B cell (primary cell): Measurements from ENCODE around the gene CTPS2. TPM values are rescaled to one million over a fixed set of nuclear protein-coding genes. Genes with fewer than 3 reads are reported as not detected.

Source experiments
- ATAC-seq: fragments of 200-7000 bp; cut with Tn5 transposase; one replicate; pipeline ENCODE4 v1.10.0; 2021; ENCODE audit warnings: low read depth, mild to moderate bottlenecking, moderate number of reproducible peaks, moderate library complexity
- CTCF ChIA-PET: fragments of 350-600 bp; sonication (Branson Sonifier 250); formaldehyde crosslinking; loops from one replicate; lab custom pipeline; 2021; ENCODE audit warnings: antibody characterized with exemption, inconsistent platforms; lab: Charles Lee
- POLR2A ChIA-PET: fragments of 350-600 bp; sonication (Branson Sonifier 250); formaldehyde crosslinking; loops from one replicate; lab custom pipeline; 2021; ENCODE audit warnings: antibody characterized with exemption; lab: Charles Lee
- DNase-seq: peaks from one replicate; pipeline ENCODE4 v3.0.0; 2013
- H2AFZ ChIP-seq: 2 replicates; pipeline ENCODE4 v1.6.1; 2012; ENCODE audit warnings: mild to moderate bottlenecking, low read depth, low read length; ENCODE audit not compliant: insufficient read depth, poor library complexity, severe bottlenecking
- H3K27ac ChIP-seq, 2 donors: 1 replicate in 1 of 2; 2 replicates in 1 of 2; pipeline ENCODE4 v1.5.1; 2012 to 2013; ENCODE audit warnings: low read length in 2 of 2, mild to moderate bottlenecking in 2 of 2, moderate library complexity in 1 of 2
- H3K27me3 ChIP-seq, 4 experiments: fragments of 200-600 bp in 1 of 4; sonication (generic) in 1 of 4; replicated peaks in 1 of 4; 1 replicate in 2 of 4; 2 replicates in 2 of 4; pipeline versions ENCODE4 v1.6.1 to v1.7.0; 2013 to 2016; ENCODE audit warnings: low read length in 3 of 4, mild to moderate bottlenecking in 2 of 4, mixed read lengths in 1 of 4, moderate library complexity in 1 of 4; ENCODE audit not compliant: insufficient read depth in 4 of 4, control insufficient read depth in 3 of 4; ENCODE audit errors: control extremely low read depth in 1 of 4
- H3K36me3 ChIP-seq, 2 experiments: replicated peaks in 1 of 2; 1 replicate in 1 of 2; 2 replicates in 1 of 2; pipeline versions ENCODE4 v1.6.1 to v1.7.1; 2013; ENCODE audit warnings: low read length in 1 of 2; ENCODE audit not compliant: insufficient read depth in 2 of 2, control insufficient read depth in 1 of 2; ENCODE audit errors: control extremely low read depth in 1 of 2, extremely low read depth in 1 of 2
- H3K4me1 ChIP-seq, 2 donors: fragments of 200-600 bp in 1 of 2; sonication (generic) in 1 of 2; 1 replicate in 1 of 2; 2 replicates in 1 of 2; pipeline versions ENCODE4 v1.5.1 to v1.6.1; 2013 to 2017; ENCODE audit warnings: low read length in 2 of 2; ENCODE audit not compliant: control insufficient read depth in 2 of 2, insufficient read depth in 2 of 2
- H3K4me2 ChIP-seq: replicated peaks from 2 replicates; pipeline ENCODE3; 2012; ENCODE audit warnings: mild to moderate bottlenecking, low read depth, low read length; ENCODE audit not compliant: poor library complexity, severe bottlenecking
- H3K4me3 ChIP-seq, 5 experiments: fragments of 200-600 bp in 1 of 5; sonication (generic) in 1 of 5; 1 replicate in 3 of 5; 2 replicates in 2 of 5; pipeline versions ENCODE4 v1.5.1 to v1.7.0; 2011 to 2016; ENCODE audit warnings: low read length in 4 of 5, mild to moderate bottlenecking in 4 of 5, low read depth in 2 of 5, control low read depth in 1 of 5, moderate library complexity in 1 of 5; ENCODE audit not compliant: insufficient read depth in 1 of 5; ENCODE audit errors: control extremely low read depth in 1 of 5, extremely low read depth in 1 of 5
- H3K79me2 ChIP-seq: fragments of 200-600 bp; sonication (generic); one replicate; pipeline ENCODE4 v1.6.0; 2016; ENCODE audit warnings: low read length; ENCODE audit not compliant: control insufficient read depth, insufficient read depth
- H3K9ac ChIP-seq: fragments of 200-600 bp; sonication (generic); 2 replicates; pipeline ENCODE4 v1.6.1; 2017; ENCODE audit warnings: mild to moderate bottlenecking, low read length, moderate library complexity
- H3K9me3 ChIP-seq, 3 donors: one replicate each; pipeline versions ENCODE4 v1.6.1 to v1.7.1; 2013; ENCODE audit warnings: low read length in 2 of 3; ENCODE audit not compliant: control insufficient read depth in 2 of 3, insufficient read depth in 1 of 3; ENCODE audit errors: control extremely low read depth in 1 of 3
- H4K20me1 ChIP-seq: 2 replicates; pipeline ENCODE4 v1.6.0; 2012; ENCODE audit warnings: mild to moderate bottlenecking, low read length; ENCODE audit not compliant: insufficient read depth, control insufficient read depth, poor library complexity, severe bottlenecking
- H3K27ac Mint-ChIP-seq: one replicate; pipeline ENCODE4 v1.8.0; 2021; ENCODE audit warnings: mixed read lengths
- H3K27me3 Mint-ChIP-seq: one replicate; pipeline ENCODE4 v1.8.0; 2021; ENCODE audit warnings: mixed read lengths
- H3K4me1 Mint-ChIP-seq: one replicate; pipeline ENCODE4 v1.8.0; 2021; ENCODE audit warnings: mixed read lengths
- H3K4me3 Mint-ChIP-seq: one replicate; pipeline ENCODE4 v1.8.0; 2021; ENCODE audit warnings: mixed read lengths
- H3K9me3 Mint-ChIP-seq: one replicate; pipeline ENCODE4 v1.8.0; 2022; ENCODE audit warnings: mixed read lengths; ENCODE audit not compliant: insufficient read depth
- CTCF ChIP-seq: fragments of 200-600 bp; IDR thresholded peaks from one replicate; pipeline ENCODE4 v1.8.0; 2022; ENCODE audit warnings: antibody characterized with exemption, mild to moderate bottlenecking
- EZH2 ChIP-seq: IDR thresholded peaks from 2 replicates; pipeline ENCODE4 v1.6.1; 2012; ENCODE audit warnings: borderline replicate concordance, low read depth, mild to moderate bottlenecking, moderate library complexity, low read length; ENCODE audit not compliant: insufficient read depth, poor library complexity, severe bottlenecking
- WGBS: methylation state at CpG from one replicate; pipeline ENCODE4 v1.1.5; 2013; ENCODE audit warnings: missing lambda C conversion rate; ENCODE audit not compliant: insufficient coverage; 5-methylcytosine and 5-hydroxymethylcytosine counted together
- intact Hi-C: fragments of 100-400 bp; cut with micrococcal nuclease; formaldehyde crosslinking; loops from one replicate; pipeline ENCODE4 v1.10.0; 2022
- polyA plus RNA-seq: library from polyadenylated mRNA; depleted of rRNA; stranded (reverse); fragments of >200 nt; gene quantifications from 2 replicates; pipeline ENCODE4 v1.2.3, GENCODE V29; 2012
- total RNA-seq, 2 donors: library from RNA; stranded (reverse); fragments of 120-200 nt in 1 of 2; gene quantifications; 1 replicate in 1 of 2; 2 replicates in 1 of 2; pipeline versions ENCODE4 v1.2.3 to v1.2.4, GENCODE V29; 2013 to 2022

CTPS2 gene
- total and polyA plus RNA-seq, 2 donors (not counting 1 experiment from before 2014, with no cell fraction given): 2.5 to 11.7 TPM

GRCh38 chrX:16552546-16552945 is 159.9 kb downstream of the CTPS2 start:
- no CpG with 5 or more reads among the region's 3 CpGs for WGBS

GRCh38 chrX:16547644-16548043 is 164.8 kb downstream of the CTPS2 start:
- no peak overlapping the region for H3K4me3 ChIP-seq
- H2AFZ ChIP-seq: no peak overlapping the region
- Mint-ChIP-seq H3K4me1 (no peaks in the 10 kb centered on the region), H3K9me3 (no peaks in the 10 kb centered on the region), H3K4me3 (no peak overlapping the region), H3K27me3 (no peaks in the 10 kb centered on the region), H3K27ac (no peak overlapping the region)
- H3K27me3 ChIP-seq: no peaks in the 10 kb centered on the region
- no peaks in the 10 kb centered on the region for H3K79me2 ChIP-seq
- ATAC-seq (no peak), DNase-seq (no peak)
- no peak overlapping the region for H3K4me2 ChIP-seq
- H3K27ac ChIP-seq: no peak overlapping the region
- H3K4me1 ChIP-seq: no peaks in the 10 kb centered on the region
- no peaks in the 10 kb centered on the region for H4K20me1 ChIP-seq
- no peaks in the 10 kb centered on the region for H3K9me3 ChIP-seq
- ChIA-PET POLR2A (no interaction called here), CTCF (no interaction called here)
- intact Hi-C loops: no loop called here
- TF ChIP-seq CTCF: no peak
- no peak overlapping the region for H3K9ac ChIP-seq
- H3K36me3 ChIP-seq: no peaks in the 10 kb centered on the region
- WGBS: no CpG with 5 or more reads among the region's 1 CpG

More at GRCh38 chrX:16552546-16552945, 159.9 kb downstream of the CTPS2 start:
- Histone ChIP-seq H4K20me1 (no peaks in the 10 kb centered on the region), H3K4me3 (no peak overlapping the region), H3K9me3 (no peaks in the 10 kb centered on the region), H3K79me2 (no peaks in the 10 kb centered on the region), H3K36me3 (no peaks in the 10 kb centered on the region), H3K4me2 (no peak overlapping the region), H3K27me3 (no peaks in the 10 kb centered on the region), H3K9ac (no peak overlapping the region), H2AFZ (no peak overlapping the region), H3K4me1 (no peaks in the 10 kb centered on the region), H3K27ac (no peak overlapping the region)
- ChIA-PET POLR2A (no interaction called here), CTCF (no interaction called here)
- Mint-ChIP-seq H3K4me3 (no peak overlapping the region), H3K27ac (no peak overlapping the region), H3K27me3 (no peaks in the 10 kb centered on the region), H3K9me3 (no peaks in the 10 kb centered on the region), H3K4me1 (no peaks in the 10 kb centered on the region)
- DNase-seq (no peak), ATAC-seq (no peak)
- TF ChIP-seq CTCF (no peak), EZH2 (no peak)
- intact Hi-C loops: no loop called here
